HK-2 (cell line): ENCODE measurements around the gene PDCD1.
"Not testable (repeated sequence)": the region's sequence is repeated elsewhere in the genome, so short reads cannot be mapped to it uniquely, and the experiment has no call there.

Source experiments
- DNase-seq: peaks from one replicate; pipeline ENCODE4 v3.0.0-alpha.2; 2018; ENCODE audit not compliant: unreplicated experiment

The PDCD1 gene

DNA sequence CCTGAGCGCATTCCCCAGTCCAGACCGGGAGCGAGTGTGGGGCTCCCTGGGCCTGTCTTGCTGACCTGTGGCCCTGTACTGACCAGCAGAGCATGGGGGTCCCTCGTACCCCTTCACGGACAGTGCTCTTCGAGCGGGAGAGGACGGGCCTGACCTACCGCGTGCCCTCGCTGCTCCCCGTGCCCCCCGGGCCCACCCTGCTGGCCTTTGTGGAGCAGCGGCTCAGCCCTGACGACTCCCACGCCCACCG lies 44.4 kb downstream of the PDCD1 start:
- DNase-seq, result no peak

DNA sequence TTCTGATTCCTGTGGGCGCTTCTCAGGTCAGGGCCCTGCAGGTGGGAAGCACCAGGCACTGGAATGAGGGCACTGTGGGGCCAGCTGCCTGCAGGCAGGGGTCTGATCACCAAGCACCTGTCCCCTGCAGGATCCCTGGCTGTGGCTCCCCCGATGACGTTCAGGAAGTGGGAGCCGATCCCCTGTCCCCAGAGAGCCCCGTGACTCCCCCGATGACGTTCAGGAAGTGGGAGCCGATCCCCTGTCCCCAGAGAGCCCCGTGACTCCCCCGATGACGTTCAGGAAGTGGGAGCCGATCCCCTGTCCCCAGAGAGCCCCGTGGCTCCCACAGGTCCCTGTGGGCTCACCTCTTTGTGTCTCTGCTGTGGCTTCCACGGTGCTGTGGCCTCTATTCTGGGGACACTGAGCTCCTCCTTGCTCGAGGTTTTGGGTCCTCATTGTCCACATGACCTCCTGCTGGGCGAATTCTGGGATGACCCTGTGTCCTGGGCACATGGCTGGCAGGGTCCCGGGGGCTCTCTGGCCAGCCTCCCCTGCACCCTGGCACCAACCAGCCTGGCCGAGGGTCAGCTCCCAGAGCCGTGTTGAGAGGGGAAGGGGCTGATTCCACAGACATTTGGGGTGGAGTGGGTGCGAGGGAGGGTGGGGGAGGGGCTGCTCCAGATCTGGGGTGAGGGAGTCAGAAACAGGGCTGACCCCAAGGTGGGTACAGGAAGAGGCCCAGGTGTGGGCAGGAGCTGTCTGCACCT lies 44.9 kb downstream of the PDCD1 start:
- no peak for DNase-seq

DNA sequence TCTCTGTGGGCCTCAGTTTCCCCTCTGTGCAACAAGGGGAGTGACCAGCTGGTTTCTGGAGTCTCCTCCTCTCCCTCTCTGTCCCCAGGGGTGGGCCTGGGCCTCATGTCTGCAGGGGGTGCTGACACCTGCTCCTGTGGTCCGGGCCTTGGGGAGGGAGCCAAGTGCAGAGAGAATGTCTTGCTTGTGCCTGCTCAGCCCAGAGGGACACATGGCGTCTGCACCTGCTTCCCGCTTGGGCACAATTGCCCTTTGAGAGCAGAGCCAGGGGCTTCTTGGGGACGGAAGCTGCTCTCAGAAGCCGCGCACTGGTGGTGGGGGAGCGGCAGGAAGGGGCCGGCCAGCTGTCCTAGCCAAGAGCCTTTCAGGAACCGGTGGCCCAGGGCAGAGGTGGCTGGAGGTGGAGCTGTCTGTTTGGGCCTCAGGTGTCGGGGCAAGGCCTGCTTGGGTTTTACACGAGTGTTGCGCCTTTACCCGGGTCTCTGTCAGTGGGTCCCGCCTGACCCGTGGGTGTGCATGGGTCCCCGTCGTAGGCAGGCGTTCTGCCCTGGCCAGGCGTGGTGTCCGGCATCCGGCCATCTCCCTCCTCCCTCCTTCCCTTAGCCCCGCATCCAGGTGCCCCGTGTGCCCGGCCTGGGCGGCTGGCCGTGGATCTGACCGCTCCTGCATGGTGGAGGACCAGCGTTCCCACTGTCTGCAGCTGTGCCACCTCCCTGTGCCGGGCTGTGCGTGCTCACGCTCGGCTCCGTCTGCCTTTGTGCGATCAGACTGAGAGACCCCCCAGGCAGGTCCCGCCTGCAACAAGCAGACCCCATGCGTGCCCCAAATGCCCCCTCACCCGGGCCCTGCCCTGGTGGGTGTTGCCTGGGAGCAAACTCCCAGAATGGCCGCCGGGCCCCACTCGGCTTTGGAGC lies 45.7 kb downstream of the PDCD1 start:
- no peak for DNase-seq

DNA sequence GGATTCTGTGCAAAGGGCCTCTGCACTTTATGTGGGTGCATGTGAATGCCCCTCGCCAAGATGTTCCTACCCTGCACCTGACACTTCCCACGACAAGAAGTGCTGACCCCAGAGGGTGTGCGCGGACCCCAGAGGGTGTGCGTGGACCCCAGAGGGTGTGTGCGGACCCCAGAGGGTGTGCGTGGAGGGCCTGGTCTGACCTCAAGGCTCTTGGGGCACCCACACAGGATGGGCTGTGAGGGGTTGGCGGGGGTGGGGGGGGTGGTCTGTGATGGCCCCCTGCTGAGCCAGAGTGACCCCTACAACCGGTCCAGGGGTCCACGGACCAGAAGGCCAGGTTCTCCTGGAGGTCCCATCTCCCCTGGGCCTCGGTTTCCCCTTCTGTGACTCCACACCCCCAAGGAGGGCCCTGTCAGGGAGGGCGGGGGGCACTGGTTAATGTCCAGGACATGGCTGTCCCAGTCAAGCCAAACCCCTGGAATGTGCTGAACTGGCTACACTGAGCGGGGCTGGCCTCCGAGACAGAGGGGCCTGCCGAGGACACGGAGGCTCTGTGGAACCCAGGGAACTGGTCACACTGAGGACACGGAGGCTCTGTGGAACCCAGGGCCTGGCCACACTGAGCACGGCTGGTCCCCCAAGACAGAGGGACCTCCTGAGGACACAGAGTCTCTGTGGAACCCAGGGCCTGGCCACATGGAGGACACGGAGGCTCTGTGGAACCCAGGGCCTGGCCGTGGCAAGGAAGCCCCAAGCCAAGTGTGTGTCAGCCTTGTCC lies 46.6 kb downstream of the PDCD1 start:
- no peak for DNase-seq

DNA sequence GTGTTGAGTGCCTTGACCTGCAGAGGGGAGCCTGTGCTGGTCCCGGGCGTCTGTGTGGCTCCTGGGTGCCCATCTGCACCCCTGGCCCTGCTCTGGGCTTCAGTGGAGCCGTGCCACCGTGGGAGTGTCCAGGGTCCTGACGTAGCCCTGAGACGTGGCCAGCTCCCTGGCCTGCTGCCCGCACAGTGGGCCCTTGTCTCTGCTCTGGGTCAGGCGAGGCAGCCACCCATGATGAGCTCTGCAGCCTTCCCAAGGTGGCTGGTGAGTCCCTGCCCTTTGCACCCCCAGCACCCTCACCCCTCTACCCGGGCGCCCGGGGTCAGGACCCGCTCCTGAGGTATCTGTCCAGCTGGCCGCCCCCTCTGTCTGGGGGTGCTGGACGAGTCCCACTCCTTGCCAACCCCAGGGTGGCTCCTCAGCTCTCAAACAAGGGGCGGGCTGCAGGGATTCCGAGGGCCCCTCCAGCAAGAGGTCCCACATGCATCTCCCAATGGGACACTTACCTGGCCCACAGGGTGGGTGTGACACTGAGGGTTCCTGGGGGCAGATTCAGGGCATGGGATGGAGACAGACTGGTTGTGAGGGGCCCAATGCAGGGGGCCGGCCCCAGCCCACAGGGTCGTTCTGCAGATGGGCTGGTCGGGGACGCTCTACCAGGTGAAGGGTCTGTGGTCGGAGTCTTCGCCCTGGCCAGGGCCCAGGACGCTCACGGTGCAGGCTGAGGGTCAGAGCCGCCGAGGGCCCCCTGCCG lies 47.3 kb downstream of the PDCD1 start:
- DNase-seq, result no peak

DNA sequence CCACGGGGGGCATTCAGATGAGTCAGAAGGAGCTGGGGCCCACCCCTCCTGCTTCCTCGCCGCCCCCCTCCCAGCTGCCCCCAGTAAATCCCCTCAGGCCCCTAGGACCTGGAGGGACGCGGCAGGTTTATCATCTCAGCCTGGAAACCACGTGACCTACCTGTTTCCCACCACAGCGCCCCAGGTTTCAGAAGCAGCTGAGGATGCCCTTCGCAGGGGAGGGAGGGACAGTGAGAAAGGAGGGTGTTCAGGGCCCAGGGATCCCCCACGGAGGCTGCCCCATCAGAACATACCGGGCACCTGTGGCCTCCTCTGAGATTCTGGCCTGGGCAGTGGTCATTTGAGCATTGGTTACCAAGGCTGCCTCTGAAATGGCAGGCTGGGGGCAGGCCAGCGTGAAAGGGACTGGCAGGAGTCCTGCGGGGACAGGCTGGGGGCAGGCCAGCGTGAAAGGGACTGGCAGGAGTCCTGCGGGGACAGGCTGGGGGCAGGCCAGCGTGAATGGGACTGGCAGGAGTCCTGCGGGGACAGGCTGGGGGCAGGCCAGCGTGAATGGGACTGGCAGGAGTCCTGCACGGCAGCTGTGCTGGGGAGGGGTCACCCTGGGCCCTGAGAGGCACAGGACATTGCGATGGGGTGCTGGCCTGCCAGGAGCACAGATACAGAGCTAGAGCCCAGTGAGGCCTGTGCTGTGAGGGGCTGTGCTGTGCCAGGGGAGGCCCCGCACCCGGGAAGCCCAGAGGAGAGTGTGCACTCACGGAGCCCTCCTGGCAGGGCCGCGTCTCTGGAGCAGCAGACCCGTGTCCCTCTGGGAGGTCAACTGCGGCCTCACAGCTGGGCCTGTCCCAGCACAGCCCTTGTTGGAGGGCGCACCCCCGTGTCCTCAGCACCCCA lies 48.1 kb downstream of the PDCD1 start:
- no peak for DNase-seq

DNA sequence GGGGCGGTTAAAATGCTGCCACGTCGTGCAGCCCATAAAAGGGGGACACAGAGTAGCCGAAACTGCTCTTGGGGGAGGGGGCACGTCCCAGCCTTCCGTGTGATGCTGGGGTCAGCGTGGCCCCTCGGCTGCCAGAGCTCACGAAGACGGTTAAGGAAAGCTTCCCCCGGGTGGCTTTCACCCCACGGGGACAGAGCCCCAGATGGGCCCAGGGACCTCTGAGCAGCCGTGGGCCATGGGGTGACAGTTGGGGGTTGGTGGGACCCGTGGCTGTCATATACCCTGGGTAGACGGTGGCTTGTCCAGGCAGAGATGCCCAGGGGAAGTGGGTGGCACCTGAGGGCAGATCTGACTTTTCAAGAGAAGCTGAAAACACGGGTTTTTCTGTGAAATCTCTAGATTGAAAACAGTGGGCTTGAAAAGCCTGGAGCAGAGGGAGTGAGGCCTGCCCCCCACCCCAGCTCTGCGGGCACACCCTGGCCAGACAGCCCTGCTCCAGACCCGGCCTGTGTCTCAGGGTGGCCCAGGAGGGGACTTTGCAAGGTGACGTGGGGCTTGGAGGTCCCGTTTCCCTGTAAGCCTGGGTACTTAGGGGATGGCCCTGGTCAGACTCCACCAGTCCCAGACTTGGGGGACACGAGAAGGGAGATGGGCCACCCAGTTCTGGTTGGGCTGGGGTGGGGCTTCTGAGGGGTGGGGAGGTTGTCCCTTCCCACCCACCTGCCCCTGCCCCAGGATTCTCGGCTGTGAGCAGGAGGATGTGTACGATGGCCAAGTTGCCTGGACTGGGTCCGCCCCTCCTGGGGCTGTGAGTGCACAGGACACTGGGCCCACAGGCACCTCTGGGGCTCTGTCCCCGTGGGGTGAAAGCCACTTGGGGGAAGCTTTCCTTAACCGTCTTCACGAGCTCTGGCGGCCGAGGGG lies 49.0 kb downstream of the PDCD1 start:
- DNase-seq, result no peak

DNA sequence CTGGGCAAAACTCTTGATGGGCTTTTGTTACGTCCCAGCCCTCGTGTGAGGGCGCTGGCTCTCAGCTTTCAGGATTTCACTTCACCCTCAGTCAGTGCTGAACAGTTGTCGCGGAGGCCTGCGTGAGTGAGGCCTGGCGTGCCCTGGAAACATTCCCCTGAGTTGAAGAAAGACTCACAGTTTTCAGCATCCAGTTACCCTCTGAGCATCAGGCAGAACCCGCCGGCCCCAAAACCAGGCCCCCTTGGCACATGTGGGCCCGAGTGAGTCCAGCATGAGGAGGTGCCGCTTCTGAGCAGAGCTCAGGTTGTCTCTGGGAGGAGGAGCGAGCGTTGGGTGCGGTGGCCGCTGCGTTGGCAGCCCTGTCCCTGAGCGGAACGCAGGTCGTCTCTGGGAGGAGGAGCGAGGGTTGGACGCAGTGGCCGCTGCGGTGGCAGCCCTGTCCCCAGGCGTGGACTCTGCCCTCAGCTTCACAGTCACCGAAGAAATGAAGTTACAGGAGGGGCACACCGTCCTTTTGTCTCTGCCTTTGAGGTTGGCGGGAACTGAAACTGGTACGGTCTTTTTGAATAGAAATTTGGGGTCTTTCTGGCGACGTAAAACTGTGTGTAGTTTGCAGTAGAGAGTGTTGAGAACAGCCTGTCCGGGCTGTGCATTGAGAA lies 49.8 kb downstream of the PDCD1 start, which contains the start of gene NEU4:
Gene NEU4, plus strand, starts transcription at position 473 of the 662 bp plus-strand sequence. CDS start 5,292 bp downstream, outside the sequence.
- no peak for DNase-seq

DNA sequence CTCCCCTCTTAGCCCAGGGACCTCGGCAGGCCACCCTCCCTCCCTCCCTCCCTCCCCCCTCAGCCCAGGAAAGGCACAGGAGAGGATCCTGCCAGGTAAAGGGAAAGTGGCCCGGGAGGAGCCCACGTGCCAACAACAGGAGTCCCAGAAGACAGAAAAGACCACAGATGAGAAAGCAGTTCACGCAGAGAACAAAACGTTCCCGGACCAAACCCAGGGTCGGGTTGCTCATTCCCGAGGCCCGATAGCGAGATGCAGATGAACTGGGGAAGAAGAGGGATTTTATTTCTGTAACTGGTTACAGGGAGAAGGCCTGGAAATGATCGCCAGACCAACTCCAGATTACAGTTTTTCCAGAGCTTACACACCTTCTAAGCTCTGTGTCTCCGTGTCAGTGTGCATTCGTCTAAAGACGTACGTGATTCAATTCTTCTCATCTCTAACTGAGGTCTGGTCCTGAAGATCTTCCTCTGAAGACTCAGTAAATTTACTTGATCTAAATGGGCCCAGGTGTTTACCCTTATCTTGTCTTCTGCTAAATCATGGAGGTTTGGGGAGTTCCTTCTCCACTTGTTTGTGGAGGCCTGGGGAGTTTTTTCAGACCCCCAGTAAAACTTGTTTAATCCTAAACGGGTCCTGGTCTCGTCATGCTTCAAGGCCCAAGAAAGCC lies 50.5 kb downstream of the PDCD1 start:
- no peak for DNase-seq

DNA sequence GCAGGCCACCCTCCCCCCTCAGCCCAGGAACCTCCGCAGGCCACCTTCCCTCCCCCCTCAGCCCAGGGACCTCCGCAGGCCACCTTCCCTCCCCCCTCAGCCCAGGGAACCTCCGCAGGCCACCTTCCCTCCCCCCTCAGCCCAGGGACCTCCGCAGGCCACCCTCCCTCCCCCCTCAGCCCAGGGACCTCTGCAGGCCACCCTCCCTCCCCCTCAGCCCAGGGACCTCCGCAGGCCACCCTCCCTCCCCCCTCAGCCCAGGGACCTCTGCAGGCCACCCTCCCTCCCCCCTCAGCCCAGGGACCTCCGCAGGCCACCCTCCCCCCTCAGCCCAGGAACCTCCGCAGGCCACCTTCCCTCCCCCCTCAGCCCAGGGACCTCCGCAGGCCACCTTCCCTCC lies 52.5 kb downstream of the PDCD1 start:
- DNase-seq, result not testable (repeated sequence)

DNA sequence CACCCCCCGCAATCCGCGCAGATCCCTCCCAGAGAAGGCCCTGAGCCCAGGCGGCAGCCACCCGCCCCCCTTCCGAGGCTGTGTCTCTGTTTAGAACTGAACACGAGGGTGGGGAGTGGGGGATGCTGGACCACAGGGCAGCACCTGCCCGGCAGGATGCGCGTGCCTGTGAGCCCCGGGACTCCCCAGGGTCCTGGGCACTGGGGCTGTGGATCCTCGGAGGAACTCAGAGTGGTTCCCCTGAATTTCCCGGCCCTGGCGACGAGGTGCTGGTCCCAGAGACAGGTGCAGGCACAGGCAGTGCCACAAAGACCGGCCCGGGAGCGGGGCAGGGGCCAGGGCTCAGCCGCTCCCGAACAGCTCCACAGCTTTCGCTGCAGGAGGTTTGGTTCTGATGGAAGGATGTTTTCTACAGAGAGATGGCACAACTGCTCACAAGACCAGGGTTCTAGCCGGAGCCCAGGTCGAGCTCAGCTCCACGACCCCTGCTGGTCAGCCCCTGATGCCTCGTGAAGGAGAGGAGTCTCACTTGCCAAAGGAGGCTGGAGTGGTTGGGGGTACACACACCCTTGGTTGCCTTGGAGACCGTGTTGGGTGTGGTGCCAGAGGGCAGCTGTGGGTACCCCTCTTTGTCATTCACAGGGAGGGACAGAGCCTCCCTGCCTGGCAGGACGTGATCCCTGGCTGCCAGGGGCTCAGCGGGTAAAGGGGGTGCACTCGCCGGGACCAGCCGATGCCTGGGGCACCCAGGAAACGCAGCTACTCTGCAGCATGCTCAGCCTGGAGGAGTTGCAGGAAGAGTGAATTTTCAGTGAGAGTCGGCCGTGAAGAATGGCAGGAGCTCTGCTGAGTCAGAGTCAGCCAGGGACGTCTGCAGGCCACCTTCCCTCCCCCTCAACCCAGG lies 54.1 kb downstream of the PDCD1 start:
- peak; percentile 38 for DNase-seq

DNA sequence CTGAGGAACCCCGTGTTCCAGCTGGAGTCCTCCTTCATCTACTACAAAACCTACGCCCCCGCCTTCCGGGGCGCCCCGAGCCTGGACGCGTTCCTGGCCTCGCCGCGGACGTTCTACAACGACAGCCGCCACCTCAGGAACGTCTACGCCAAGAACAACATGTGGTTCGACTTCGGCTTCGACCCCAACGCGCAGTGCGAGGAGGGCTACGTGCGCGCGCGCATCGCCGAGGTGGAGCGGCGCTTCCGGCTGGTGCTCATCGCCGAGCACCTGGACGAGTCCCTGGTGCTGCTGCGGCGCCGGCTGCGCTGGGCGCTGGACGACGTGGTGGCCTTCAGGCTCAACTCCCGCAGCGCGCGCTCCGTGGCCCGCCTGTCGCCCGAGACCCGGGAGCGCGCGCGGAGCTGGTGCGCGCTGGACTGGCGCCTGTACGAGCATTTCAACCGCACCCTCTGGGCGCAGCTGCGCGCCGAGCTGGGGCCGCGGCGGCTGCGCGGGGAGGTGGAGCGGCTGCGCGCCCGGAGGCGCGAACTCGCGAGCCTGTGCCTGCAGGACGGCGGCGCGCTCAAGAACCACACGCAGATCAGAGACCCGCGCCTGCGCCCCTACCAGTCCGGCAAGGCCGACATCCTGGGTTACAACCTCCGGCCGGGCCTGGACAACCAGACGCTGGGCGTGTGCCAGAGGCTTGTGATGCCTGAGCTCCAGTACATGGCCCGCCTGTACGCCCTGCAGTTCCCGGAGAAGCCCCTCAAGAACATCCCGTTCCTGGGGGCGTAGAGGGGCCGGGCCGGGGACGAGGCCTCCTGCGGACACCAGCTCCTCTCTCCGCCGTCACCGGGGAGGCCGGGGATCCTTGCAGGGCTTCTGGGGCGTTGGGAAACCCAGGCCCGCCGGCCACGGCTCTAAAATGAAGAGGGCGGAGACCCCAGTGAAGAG lies 55.0 kb downstream of the PDCD1 start:
- DNase-seq, result no peak

DNA sequence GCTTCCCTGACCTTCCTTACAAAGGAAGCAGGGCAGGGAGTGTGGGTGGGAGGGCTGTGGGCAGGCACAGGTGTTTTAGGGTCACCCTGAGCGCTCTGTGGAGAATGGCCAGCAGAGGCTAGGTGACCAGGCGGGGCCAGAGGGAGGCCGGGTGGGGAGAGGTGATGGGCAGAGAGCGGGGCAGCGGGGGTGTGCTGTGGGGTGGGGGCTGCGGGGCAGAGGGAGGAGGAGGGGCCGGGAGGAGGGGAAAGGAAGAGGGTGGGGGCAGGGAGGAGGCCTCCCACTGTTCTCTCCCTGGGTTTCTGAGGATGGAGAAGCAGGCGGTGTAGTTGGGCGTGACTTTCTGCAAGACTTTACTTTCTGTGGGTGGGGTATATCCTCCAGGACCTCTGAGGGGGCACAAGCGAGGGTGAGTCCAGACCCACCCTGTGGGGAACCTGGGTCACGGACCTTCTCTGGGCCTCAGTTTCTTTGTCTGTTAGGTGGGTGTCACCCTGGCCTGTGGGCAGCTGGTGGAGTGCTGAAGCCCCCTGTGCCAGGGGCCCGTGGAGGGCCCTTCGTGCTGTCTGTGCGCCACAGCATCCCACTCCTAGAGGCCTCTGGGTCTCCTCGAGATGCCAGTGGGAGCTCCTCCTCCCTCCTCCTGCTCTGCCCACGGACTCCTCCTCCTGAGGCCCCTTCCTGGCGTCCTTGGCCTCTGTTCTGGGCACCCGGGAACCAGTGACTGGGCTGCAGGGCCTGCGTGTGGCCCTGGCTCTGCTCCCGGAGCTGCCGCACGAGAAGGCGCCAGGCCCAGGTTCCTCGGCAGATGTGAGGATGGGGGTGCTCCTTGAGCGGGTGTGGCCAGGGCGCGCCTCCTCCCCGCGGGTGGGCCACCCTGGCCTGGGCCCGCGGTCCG lies 56.0 kb downstream of the PDCD1 start:
- DNase-seq, result no peak

DNA sequence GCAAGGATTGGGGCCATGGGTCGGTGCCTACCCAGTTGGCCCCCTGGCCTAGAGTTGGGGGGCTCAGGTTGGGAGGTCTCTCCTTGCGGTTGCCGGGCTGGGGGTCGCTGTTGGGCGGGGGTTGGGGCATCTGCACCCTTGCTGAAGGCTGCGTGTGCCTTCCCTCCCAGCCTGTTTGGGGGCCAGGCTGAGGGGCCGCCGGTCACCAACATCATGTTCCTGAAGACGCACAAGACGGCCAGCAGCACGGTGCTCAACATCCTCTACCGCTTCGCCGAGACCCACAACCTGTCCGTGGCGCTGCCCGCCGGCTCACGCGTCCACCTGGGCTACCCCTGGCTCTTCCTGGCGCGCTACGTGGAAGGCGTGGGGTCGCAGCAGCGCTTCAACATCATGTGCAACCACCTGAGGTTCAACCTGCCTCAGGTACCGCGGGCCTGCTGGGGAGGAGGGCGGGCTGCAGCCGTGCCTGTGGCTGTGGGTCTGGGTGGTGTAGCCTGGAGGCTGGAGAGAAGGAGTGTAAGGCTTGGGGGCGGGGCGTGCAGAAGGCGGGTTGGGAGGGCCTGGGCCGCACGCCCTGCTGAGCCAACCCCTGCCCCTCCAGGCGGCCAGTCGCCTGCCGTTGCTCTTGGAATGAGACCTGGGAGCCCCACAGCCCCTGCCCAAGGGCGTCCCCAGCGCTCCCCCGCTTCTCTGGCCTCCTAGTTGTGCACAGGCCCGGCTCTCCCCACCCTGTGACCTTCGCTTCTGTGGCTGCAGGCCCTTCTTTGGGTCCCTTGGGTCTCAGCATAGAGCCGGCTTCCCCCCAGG lies 56.9 kb downstream of the PDCD1 start:
- no peak for DNase-seq
